Measurements from ENCODE around the gene RPL10A.
"Not testable (repeated sequence)": the region's sequence is repeated elsewhere in the genome, so short reads cannot be mapped to it uniquely, and the experiment has no call there.

DNA sequence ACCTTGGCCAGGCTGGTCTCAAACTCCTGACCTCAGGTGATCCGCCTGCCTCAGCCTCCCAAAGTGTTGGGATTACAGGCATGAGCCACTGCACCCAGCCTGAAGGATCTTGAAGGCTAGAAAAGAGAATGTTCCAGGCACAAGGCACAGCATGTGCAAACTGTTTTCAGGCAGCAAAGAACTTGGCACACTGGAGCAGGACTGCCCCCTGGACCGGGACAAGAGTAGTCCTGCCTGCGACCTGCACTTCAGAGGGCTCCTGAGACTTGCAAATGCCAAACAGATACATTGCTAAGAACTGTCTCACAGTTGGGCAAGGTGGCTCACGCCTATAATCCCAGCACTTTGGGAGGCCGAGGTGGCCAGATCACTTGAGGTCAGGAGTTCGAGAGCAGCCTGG lies 47.7 kb downstream of the RPL10A start:
- TF ChIP-seq, protein P1, sequence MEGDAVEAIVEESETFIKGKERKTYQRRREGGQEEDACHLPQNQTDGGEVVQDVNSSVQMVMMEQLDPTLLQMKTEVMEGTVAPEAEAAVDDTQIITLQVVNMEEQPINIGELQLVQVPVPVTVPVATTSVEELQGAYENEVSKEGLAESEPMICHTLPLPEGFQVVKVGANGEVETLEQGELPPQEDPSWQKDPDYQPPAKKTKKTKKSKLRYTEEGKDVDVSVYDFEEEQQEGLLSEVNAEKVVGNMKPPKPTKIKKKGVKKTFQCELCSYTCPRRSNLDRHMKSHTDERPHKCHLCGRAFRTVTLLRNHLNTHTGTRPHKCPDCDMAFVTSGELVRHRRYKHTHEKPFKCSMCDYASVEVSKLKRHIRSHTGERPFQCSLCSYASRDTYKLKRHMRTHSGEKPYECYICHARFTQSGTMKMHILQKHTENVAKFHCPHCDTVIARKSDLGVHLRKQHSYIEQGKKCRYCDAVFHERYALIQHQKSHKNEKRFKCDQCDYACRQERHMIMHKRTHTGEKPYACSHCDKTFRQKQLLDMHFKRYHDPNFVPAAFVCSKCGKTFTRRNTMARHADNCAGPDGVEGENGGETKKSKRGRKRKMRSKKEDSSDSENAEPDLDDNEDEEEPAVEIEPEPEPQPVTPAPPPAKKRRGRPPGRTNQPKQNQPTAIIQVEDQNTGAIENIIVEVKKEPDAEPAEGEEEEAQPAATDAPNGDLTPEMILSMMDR (IDR thresholded peaks at IDR 0.05): not testable (repeated sequence)
- not testable (repeated sequence) for TF ChIP-seq POLR2A (IDR thresholded peaks at IDR 0.05)
